ENCODE measurements around the gene HMOX2.

The HMOX2 gene

DNA sequence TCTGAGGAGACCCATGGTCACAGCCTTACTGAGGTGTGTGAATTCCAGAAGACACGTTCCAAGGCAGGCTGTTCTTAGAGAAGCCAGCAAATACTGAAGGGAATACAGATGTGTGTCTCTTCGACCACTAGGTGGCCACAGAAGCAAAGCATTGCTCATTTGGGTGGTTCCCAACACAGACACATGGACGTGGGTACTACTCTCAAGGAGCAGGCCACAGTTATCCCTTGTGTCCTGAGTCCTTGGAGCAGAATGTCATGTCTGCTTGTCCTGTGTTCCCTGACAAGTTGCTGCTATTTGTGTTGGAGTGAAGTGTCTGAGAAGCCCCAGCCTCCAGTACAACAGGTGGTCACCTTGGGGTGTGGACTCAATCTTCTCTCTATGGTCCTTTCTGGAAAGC lies 30.3 kb downstream of the HMOX2 start:
- Histone ChIP-seq H3K4me2 (ENCODE audit: low read length) (peak overlapping the region; percentile 63; the same call in 1 of the 2 replicates), H3K4me3 (ENCODE audit: low read length) (no peak overlapping the region), H3K4me1 (ENCODE audit: control insufficient read depth, low read length) (peaks cover 21% of the 10 kb centered on the region), H3K36me3 (ENCODE audit: control insufficient read depth, low read length) (peaks cover 54% of the 10 kb centered on the region), H3K79me2 (ENCODE audit: control insufficient read depth, low read length) (peaks cover 31% of the 10 kb centered on the region), H3K9me2 (replicated peaks; ENCODE audit: control insufficient read depth, low read length) (no peaks in the 10 kb centered on the region), H3K27me3 (ENCODE audit: control insufficient read depth, low read length) (no peaks in the 10 kb centered on the region), H3F3A (ENCODE audit: control insufficient read depth, insufficient read depth) (peaks cover 11% of the 10 kb centered on the region), H3K9me3 (ENCODE audit: control insufficient read depth, insufficient read depth, low read length) (no peaks in the 10 kb centered on the region), H4K20me1 (ENCODE audit: control insufficient read depth, insufficient read depth, low read depth, low read length) (no peaks in the 10 kb centered on the region; the same call in 1 of the 2 replicates), H3K27ac (ENCODE audit: low read depth, low read length) (no peak overlapping the region)
- no peak for TF ChIP-seq EZH2phosphoT487 (IDR thresholded peaks at IDR 0.05; ENCODE audit: borderline replicate concordance, low read length)
- TF ChIP-seq, protein P1, sequence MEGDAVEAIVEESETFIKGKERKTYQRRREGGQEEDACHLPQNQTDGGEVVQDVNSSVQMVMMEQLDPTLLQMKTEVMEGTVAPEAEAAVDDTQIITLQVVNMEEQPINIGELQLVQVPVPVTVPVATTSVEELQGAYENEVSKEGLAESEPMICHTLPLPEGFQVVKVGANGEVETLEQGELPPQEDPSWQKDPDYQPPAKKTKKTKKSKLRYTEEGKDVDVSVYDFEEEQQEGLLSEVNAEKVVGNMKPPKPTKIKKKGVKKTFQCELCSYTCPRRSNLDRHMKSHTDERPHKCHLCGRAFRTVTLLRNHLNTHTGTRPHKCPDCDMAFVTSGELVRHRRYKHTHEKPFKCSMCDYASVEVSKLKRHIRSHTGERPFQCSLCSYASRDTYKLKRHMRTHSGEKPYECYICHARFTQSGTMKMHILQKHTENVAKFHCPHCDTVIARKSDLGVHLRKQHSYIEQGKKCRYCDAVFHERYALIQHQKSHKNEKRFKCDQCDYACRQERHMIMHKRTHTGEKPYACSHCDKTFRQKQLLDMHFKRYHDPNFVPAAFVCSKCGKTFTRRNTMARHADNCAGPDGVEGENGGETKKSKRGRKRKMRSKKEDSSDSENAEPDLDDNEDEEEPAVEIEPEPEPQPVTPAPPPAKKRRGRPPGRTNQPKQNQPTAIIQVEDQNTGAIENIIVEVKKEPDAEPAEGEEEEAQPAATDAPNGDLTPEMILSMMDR (IDR thresholded peaks at IDR 0.05; ENCODE audit: low read depth, low read length, poor library complexity, severe bottlenecking) = peak; percentile 97

DNA sequence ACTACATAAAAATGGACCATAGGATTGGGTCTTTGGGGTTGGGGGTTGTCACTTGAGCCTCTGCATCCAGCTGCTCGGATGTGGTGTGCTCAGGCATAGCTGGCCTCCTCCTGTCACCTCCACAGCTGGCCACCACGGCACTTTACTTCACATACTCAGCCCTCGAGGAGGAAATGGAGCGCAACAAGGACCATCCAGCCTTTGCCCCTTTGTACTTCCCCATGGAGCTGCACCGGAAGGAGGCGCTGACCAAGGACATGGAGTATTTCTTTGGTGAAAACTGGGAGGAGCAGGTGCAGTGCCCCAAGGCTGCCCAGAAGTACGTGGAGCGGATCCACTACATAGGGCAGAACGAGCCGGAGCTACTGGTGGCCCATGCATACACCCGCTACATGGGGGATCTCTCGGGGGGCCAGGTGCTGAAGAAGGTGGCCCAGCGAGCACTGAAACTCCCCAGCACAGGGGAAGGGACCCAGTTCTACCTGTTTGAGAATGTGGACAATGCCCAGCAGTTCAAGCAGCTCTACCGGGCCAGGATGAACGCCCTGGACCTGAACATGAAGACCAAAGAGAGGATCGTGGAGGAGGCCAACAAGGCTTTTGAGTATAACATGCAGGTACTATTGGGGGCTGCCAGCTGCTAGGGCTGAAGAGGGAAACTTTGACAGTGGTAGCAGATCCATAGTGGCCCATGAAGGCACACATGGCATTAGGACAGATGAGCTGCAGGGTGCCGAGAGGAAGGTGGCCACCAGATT lies 31.6 kb downstream of the HMOX2 start:
- peaks cover 60% of the 10 kb centered on the region for H3K36me3 ChIP-seq (ENCODE audit: control insufficient read depth, low read length)
- no peaks in the 10 kb centered on the region; the same call in 1 of the 2 replicates for H4K20me1 ChIP-seq (ENCODE audit: control insufficient read depth, insufficient read depth, low read depth, low read length)
- no peaks in the 10 kb centered on the region for H3K9me3 ChIP-seq (ENCODE audit: control insufficient read depth, insufficient read depth, low read length)
- peaks cover 21% of the 10 kb centered on the region for H3K4me1 ChIP-seq (ENCODE audit: control insufficient read depth, low read length)
- H3K9me2 ChIP-seq (replicated peaks; ENCODE audit: control insufficient read depth, low read length) = no peaks in the 10 kb centered on the region
- no peak overlapping the region for H3K27ac ChIP-seq (ENCODE audit: low read depth, low read length)
- H3F3A ChIP-seq (ENCODE audit: control insufficient read depth, insufficient read depth) = peaks cover 11% of the 10 kb centered on the region
- peaks cover 22% of the 10 kb centered on the region for H3K79me2 ChIP-seq (ENCODE audit: control insufficient read depth, low read length)
- no peak overlapping the region for H3K4me2 ChIP-seq (ENCODE audit: low read length)
- no peaks in the 10 kb centered on the region for H3K27me3 ChIP-seq (ENCODE audit: control insufficient read depth, low read length)
- TF ChIP-seq EZH2phosphoT487 (IDR thresholded peaks at IDR 0.05; ENCODE audit: borderline replicate concordance, low read length) = no peak
- TF ChIP-seq, protein P1 (IDR thresholded peaks at IDR 0.05; ENCODE audit: low read depth, low read length, poor library complexity, severe bottlenecking) = no peak
- no peak overlapping the region for H3K4me3 ChIP-seq (ENCODE audit: low read length)

DNA sequence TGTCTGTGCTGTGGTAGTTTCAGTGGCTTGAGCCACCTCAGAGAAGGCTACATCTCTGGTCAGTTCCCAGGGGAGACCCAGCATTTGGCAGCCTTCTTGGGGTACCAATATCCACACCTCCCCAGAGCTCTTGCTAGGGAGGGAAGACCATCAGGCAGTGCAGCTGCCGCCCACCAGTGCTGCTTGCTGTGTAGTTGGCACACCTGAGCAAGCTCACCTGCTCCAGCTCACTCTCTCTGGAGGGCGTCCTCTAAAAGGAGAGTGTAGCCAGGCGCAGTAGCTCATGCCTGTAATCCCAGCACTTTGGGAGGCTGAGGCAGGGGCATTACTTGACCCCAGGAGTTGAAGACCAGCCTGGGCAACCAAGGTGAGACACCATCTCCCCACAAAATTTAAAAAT lies 32.6 kb downstream of the HMOX2 start:
- H3K9me2 ChIP-seq (replicated peaks; ENCODE audit: control insufficient read depth, low read length) = no peaks in the 10 kb centered on the region
- no peak overlapping the region for H3K4me2 ChIP-seq (ENCODE audit: low read length)
- peaks cover 8% of the 10 kb centered on the region for H3F3A ChIP-seq (ENCODE audit: control insufficient read depth, insufficient read depth)
- H3K79me2 ChIP-seq (ENCODE audit: control insufficient read depth, low read length) = peaks cover 15% of the 10 kb centered on the region
- no peak for TF ChIP-seq EZH2phosphoT487 (IDR thresholded peaks at IDR 0.05; ENCODE audit: borderline replicate concordance, low read length)
- TF ChIP-seq, protein P1 (IDR thresholded peaks at IDR 0.05; ENCODE audit: low read depth, low read length, poor library complexity, severe bottlenecking) = no peak
- no peaks in the 10 kb centered on the region for H3K9me3 ChIP-seq (ENCODE audit: control insufficient read depth, insufficient read depth, low read length)
- H4K20me1 ChIP-seq (ENCODE audit: control insufficient read depth, insufficient read depth, low read depth, low read length) = no peaks in the 10 kb centered on the region; the same call in 1 of the 2 replicates
- H3K36me3 ChIP-seq (ENCODE audit: control insufficient read depth, low read length) = peaks cover 60% of the 10 kb centered on the region
- H3K4me3 ChIP-seq (ENCODE audit: low read length) = no peak overlapping the region
- no peaks in the 10 kb centered on the region for H3K27me3 ChIP-seq (ENCODE audit: control insufficient read depth, low read length)
- H3K27ac ChIP-seq (ENCODE audit: low read depth, low read length) = no peak overlapping the region
- peaks cover 21% of the 10 kb centered on the region for H3K4me1 ChIP-seq (ENCODE audit: control insufficient read depth, low read length)
